GM18526 (cell line): Measurements from ENCODE around the gene KIAA1217.

ENCODE experiments used
- POLR2A ChIP-seq: IDR thresholded peaks from 3 replicates; pipeline ENCODE4 v1.6.1; 2011; ENCODE audit not compliant: insufficient read length; ENCODE audit errors: extremely low read depth

The KIAA1217 gene

DNA sequence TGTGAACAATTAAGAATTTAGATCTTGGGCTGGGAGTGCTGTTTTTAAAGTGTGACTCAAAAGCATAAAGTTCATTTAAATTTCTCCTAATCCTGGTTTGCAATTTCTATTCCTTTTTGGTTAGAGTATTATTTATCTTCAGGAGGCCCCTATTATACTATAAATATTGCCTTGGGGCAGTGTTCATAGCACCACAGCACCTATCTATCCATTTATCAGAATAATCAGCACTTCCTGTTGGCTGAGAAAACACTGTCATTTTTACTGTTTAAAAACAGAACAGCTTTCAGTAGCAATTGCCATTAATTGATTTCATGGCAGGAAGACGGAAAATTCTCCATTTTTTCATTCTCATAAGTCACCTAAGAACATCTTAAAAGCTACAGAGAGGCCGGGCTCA, 111.4 kb downstream of the KIAA1217 start:
- TF ChIP-seq POLR2A: no peak

DNA sequence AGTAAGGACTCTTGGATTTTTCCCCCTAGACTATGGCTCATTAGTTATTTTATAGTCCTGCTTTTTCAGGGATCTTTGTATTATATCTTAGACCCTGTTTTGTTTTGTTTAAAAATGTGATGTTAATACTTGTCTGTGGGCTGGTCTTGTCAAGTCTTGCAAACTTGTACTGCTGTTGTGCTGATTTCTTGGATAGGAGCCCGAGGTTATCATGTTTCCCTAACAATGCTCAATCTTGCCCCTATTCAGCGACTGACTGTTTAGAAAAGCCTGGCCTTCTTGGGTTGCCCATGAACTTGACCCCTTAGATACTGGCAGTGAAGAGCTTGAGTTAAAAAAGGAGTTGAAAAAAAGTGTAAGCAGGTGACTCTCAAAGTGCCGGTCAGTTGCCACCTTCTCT, 115.7 kb downstream of the KIAA1217 start:
- no peak for TF ChIP-seq POLR2A

DNA sequence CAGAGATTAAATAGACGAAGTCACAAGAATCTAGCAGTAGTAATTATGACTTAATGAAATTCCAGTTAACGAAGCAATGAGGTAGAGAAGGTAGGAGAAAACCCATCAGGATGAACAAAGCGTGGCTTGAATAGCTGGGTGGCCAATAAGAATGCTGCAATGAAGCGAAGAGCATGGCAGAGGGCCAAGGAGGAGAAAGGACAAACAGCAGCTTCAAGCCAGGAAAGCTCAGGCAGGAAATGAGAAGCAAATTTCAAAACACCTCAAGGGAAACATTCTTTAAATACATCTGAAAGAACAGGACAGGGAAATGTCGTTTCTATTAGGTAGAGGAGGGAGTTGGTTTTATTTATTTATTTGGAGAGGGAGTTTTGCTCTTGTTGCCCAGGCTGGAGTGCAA, 122.5 kb downstream of the KIAA1217 start:
- TF ChIP-seq POLR2A: no peak

DNA sequence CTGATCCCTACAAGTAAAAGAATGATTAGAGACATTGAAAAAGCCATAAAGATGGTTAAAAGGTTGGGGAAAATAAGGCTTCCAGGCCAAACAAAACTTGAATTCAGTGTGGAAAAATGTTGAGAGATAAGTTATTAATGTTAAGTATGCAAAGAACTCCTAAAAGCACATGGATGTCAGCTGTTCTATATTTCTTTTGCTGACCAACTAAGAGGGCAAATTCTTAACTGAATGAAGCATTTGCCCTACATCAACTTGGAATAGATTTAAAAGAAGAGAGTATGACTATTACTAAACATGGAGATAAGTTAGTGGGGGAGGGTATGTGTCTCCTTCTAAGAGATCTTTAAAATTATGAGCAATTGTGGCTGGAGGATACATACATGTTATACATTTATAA, 124.8 kb downstream of the KIAA1217 start:
- no peak for TF ChIP-seq POLR2A

DNA sequence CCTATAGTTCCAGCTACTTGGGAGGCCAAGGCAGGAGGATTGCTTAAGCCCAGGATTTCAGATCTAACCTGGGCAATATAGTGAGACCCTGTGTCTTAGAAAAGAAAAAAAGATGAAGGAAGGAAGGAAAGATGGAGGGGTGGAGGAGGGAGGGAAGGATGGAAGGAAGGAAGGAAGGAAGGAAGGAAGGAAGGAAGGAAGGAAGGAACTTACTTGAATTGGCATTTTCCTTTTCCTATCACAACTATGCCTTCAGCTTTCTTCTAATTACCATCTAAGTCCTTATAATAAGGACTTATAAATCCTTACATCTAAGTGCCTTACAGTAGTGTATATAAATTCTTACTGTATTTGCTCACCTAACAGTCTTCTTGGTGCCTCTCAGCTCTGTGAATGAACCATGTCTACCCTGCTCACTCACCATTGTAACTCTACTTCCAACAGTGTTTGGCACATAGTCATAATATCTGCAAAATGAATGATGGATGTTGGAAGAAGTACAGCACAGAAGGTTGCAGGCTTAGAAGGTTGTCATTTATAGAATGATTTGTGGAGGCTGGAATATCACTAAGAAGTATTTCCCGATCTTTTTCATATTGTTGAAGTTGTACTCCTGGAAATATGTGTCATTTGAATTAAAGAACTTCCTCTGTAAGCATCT, 125.5 kb downstream of the KIAA1217 start:
- TF ChIP-seq POLR2A: no peak

DNA sequence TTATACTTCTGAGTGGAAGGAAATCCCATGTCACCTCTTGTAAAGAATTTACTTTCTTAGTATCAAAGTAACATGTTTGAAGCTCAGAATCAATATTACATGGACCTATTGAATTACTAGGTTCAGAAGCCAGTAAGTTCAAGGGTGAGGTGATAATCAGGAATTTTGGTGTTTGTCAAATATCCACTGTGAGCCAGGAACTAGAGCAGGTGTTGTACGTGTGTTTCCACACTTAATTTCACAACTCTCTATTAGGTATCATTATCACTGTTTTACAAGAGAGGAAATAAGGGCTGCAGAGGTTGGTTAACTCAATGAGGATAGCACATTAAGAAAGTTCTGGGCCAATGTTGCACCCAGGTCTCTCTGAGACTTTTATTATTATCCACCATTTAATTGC, 130.4 kb downstream of the KIAA1217 start:
- TF ChIP-seq POLR2A: no peak

DNA sequence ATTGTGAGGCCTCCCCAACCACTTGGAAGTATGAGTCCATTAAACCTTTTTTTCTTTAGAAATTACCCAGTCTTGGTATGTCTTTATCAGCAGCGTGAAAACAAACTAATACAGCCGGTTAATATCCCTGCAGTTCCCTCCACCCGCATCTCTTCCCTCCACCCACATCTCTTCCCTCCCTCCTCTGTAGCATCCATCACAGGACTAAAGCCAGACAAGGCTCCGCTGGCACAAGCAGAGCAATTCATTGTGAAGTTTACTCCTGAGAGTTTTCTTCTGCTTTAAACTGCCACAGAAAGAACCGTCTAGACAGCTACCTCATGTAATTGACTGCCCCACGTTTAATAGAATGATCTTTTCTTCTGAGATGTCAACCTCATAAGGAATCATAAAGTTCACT, 131.5 kb downstream of the KIAA1217 start:
- no peak for TF ChIP-seq POLR2A

DNA sequence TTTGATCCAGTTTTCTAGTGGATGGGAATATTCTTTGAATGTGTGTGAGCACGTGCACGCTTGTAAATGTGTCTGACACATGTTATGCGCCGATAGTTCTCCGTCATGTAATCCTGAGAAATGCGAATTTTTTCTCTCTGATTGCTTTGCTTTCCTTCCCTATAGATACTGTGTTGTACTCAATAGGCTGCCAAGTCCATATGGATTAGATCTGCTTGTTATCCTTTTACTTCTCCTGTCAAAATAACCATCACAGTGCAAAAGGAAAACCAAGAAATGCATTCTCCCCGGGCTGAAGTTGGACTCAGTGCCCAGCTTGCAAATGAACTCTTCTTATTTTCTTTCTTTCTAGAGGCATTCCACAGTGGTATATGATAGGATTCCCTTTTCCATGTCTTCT, 131.9 kb downstream of the KIAA1217 start:
- TF ChIP-seq POLR2A: no peak

DNA sequence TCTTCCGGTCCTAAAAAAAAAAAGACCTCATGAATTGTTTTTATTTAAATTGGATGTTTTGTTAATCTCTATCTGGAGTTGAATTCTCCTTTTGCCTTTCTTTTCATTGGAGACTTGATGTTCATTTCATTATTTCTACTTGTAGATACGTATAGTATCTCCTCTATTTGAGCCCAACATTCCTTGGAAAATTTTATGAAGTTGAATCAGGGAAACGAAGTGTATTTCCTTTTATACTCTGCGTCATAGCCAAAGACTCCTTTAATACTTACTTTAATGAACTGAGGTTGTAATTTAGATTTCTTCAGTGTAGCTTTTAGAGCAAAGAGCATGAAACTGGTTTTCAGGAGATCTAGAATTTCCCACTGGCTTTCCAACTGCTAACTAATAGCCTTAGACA, 132.4 kb downstream of the KIAA1217 start:
- no peak for TF ChIP-seq POLR2A

DNA sequence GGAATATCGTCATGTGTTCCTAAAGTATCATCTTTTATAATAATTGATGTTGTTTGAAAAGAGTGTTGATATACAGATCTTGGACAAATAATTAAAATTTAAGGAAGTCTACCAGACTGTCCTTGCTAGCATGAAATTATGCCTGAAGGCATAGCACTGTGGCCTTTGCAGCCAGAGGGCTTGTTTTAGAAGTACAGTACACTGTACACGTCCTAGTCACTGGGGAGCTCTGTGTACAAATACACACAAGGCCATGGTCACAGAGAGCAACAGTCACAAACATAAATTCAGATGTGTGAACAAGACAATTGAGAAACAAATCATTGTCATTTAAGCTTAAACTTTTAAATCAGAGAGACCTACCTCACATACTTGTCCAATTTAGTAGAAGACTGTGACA, 133.0 kb downstream of the KIAA1217 start:
- TF ChIP-seq POLR2A: no peak

DNA sequence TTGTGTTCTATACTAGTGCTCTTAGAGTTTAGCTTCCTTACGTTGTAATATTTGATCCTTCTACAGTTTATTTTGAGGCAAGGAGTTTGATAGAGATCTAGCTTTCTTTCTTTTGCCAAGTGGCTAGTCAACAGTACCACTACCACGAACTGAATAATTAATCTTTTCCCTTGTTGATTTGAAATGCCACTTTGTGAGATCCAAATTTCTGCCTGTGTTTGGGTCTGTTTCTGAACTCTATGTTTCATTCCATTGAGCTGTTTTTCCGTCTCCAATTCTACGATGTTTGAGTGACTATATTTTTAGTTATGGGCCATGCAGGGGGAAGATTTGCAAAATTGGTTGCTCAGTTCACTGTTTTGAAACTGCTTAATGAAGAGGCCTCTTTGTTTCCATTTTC, 134.7 kb downstream of the KIAA1217 start:
- no peak for TF ChIP-seq POLR2A

DNA sequence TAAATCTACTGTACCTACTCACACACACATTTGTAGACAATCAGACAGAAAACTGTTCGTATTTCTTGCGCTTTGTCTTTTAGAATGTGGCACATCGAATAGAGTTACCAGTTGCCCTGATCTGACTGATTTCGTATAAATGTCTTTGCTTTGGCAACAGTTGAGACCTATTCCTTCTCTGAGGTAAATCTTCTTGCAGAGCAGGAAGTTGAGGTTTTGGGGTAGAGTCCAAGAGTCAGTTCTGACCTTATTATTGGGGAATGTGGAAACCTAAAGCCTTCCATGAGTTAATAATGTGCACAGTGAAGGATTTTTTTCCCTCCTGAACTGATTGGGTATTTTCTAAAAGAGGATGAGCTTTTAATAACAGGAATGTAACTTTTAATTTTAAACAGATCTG, 135.3 kb downstream of the KIAA1217 start:
- no peak for TF ChIP-seq POLR2A

DNA sequence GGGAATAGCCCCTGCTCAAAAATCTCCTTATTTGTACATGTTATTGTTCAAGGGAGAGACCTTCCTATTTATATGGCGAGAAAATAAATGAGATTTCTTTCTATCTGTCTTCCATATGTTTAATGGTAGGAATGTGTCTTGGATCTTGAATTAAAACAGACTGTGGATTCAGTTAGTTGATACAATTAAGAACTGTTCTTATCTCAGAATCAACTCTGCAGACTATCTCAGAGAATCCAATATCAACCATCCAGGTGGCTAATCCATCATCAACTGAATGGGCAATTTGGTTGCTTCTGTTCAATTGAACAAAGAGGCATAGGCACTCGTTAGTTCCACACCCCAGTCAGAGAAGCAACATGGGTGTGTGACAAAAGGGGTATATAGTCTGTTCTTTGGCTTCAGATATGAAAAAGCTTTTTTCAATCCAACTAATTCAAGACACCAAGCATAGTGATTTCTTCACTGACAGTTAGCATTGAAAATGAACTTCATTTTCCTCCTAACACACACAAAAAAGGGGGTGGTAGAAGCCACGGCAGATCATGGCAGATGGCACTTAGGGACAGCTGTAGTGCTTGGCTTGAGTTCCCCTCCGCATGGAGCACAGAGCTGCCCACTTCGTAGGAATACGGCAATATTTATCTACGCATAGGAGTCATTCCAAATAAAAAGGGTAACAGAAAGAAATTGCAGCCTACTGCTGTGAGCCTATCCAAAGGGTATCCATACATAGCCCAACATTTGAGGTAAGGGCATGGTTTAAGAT, 135.9 kb downstream of the KIAA1217 start:
- TF ChIP-seq POLR2A: no peak

DNA sequence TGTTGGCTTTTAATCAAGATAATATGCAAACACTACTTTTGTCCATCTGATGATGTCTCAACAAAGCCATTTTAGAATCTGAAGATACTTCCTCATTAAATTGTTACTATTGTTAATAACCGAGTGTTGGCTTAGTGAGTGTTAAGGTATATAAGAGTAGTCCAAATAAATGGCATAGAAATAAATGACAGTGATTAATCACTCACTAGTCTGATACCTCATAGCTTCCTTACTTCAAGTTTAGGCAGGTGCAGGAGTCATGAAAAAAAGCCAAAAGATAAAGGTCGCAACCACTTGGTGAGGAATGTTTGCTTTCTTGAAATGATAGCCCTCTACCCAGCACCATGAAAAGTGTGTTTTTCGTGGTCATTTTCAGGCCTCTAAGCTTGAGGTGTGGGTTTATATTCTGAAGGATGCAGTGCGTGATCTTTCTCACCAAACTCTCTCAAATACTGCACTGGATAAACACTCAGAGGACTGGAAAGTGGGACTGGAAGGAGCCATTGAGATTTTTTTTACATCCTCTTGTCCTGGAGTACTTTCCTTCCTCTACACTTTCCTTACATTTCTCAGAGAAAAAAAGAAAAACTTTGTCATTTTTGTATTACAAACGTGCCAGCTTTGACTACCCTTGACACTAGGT, 138.1 kb downstream of the KIAA1217 start:
- no peak for TF ChIP-seq POLR2A

DNA sequence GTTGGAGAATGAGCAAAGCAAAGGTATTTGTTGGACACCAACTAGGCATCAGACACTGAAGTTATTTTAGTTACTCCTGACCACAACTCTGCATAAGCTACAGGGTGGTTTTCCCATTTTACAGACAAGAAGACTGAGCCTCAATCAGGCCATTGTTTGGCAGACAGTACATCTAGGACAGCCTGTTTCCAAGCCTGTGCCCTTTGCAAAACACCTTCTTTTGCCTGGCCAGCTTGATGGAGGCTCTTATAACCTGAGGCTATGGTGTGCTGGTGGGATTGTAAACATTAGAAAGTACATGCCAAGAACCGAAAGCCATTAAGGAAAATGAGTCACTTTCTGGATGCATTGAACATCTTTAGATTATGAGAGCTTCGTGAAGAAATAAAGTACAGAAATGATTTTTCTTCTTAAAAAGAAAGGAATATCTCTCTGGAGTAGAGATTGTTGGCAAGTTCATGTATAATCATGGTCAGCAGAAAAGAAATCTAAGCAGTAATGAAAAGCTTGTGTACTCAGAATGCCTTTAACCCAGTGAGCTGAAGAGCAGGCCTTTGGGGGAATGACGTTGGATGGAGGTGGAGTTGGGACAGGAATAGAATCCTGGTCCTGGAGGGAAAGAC, 140.6 kb downstream of the KIAA1217 start:
- TF ChIP-seq POLR2A: no peak
